Head of caudate nucleus (tissue), 42 donors: ENCODE measurements around the gene MAPK11.

Experiments used
- DNase-seq, 42 donors: peaks; one replicate each; pipeline versions ENCODE4 v3.0.0 to v3.0.0-alpha.2; 2020 to 2021; ENCODE audit warnings: mixed read lengths in 7 of 42
- intact Hi-C: fragments of 100-400 bp; cut with DNase I; formaldehyde crosslinking; loops from one replicate; pipeline ENCODE4 v1.15.0; 2022

MAPK11 gene

DNA sequence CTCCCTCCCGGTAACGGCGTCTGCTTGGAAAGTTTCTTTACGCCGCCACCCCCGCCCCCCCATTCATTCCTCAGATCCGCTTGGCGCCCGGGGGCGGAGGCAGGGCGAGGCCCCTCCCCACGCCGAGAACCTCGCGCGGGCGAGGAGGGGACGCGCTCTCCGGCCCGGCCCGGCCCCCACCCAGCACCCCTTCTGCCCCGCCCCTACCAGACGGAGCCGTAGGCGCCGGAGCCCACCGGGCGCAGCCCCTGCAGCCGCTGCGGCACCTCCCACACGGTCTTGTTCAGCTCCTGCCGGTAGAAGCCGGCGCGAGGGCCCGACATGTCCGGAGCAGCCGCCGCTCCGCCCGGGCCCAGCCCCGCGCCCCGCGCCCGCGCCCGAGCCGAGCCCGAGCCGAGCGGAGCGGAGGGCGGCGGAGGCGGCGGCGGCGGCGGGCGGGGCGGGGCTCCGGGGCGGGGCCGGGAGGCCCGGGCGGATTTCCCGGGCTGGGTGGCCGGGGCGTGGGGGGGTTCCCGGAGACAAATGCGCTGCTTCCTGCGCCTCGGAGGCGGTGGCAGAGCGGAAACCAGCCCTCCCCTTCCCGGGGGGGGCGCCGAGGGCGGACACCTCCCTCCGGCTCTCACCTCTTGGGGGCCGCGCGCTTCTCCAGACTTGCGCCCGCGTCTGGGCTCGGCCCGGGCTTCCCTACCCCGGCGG lies at the start of gene MAPK11:
Gene MAPK11, minus strand, starts transcription at position 411 of the 696 bp plus-strand sequence. Its CDS starts 88 bp downstream, at position 323.
- peak in 39 of 42 donors; percentile 31 to 81 (median 60) for DNase-seq
- intact Hi-C loops = no loop called here

DNA sequence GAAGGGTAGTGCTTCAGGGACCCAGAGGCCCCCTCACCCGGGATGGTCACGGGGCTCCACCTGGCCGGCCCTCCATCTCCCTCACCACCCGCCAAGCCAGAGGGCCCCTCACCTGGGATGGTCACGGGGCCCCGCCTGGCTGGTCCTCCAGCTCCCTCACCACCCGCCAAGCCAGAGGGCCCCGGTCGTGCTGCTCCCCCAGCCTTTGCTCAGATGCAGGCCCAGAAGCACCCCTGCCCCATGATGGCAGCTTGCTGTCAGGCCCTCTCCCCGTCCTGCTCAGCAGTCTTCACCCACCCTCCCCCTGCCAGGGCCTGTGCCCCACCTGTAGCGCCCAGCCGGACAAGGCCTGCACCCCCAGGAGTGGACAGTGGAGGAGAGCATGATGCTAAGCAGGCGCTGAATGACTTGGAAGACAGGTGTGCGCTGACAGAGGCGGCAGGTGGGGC lies 49.3 kb upstream of the MAPK11 start:
- DNase-seq = no peak

DNA sequence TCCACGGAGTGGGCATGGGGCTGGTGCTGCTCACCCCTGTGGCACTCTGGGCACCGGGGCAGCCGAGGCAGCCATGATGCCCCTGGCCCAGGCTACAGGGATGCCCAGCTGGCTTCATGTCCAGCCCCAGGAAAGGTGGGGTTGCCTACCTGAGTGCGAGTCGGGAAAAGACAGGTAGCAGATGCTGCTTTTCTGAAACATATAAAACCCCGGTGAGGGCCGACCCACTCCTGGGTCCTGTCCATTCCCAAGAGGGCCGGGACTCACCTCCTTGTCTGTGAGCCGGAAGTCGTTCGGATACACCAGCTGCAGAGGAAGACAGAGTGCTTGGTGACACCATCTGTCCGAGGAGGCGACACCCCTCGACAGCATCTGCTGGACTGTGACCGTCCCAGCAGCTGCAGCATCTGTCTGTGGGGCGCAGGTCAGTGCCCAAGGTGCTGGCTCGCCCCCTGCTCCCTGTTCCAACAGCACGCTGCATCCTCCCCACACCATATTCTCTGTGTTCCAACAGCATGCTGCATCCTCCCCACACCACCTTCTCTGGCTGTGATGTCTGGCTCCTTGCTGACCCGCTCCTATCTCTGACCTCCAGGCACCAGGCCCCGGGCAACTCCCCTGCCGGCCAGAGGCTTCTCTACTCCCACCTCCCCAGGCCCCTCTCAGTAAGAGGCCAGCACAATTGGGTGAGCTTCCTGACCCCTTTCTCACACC lies 48.7 kb upstream of the MAPK11 start:
- intact Hi-C loops = no loop called here
- DNase-seq = no peak

More for the DNA sequence above, 49.3 kb upstream of the MAPK11 start:
- intact Hi-C loops = no loop called here

DNA sequence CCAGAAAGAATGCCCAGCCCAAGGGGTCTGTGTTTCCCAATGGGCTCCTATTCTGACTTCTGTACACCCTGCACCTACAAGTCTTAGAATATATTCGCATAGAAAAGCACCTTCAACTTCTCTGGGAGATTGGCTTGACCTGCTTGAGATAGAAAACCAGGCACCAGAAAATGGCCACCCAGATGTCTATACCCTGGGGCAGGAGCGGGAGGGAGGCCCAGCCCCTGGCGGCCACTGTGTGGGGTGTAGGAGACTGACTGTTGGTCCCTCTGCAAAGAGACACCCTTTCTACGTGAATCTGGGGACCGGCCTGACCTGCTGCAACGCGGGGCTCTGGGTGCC lies 48.1 kb upstream of the MAPK11 start:
- intact Hi-C loops = no loop called here
- no peak for DNase-seq

DNA sequence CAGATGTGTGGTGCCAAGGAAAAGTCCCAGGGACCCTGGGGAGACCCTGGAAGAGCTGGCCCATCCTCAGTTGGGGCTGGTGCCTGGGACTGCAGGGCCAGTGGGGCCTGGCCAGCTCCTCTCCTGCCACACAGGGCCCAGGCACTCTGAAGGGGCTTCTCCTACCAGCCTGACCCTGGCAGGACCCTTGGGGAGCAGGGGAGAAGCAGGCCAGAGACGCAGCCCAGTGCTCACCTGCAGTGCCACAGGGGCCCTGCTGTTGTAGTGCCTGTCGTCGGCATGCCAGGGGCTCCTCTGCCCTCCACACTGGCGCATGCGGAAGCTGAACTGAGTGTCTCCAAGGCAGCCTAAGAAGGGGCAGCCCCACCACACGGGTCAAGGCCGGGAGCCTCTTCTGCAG lies 47.5 kb upstream of the MAPK11 start:
- intact Hi-C loops = no loop called here
- DNase-seq = no peak

DNA sequence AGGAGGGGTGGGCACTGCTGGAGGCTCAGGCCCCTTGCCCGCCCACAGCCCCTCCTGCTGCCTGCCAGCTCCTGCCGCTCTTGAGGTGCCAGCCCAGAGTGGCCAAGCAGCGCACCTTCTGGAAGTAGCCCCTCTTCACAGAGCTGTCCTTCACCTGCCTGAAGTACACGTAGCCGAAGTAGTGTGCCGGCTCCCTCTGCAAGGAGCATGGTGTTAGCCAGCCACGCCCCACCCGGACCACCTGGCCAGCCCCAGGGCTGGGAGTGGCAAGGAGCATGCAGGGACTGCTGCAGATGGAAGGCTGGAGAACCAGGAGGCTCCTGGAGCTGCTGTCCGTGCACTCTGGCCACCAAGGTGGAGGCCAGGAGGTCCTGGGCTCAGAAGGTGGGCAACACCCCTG lies 47.0 kb upstream of the MAPK11 start:
- intact Hi-C loops = no loop called here
- DNase-seq = no peak

DNA sequence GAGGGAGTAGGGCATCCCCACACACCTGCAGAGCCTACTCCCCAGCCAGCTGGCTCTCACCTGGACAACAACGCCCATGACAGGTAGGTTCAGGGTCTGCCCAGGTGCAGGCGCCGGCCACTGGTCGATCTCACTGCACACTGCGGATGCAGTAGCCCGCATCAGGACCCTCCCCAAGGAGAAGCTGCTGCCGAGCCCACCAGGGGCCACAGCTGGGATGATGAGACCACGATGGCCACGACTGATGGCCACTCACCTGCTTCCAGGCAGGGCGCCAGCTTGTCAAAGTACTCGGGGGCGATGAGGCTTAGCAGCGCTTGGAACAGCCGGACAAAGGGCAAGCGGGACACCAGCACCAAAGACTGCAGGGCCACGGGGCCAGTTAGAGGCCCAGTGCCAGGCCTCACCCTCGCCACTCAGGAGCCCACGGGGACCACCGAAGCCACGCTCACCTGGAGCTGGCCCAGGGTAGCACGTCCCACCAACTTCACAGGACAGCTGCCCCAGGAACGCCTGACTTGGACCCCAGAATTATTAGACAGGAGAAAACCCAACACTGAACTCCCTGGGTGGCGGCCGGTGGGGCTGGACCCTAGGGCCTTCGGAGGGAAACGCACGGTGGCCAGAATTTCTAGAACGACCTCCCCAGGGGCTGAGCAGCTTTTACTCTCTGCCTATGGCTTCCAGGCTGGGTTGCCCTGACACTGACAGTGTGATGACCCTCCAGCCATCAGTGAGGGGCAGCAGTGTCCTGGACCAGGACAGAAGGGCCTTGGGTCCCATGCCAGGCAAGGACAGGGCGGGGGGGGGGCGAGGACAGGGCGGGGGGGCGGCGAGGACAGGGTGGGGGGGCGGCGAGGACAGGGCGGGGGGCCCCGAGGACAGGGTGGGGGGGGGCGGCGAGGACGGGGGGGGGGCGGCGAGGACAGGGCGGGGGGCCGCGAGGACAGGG lies 46.2 kb upstream of the MAPK11 start:
- intact Hi-C loops = no loop called here
- no peak for DNase-seq

DNA sequence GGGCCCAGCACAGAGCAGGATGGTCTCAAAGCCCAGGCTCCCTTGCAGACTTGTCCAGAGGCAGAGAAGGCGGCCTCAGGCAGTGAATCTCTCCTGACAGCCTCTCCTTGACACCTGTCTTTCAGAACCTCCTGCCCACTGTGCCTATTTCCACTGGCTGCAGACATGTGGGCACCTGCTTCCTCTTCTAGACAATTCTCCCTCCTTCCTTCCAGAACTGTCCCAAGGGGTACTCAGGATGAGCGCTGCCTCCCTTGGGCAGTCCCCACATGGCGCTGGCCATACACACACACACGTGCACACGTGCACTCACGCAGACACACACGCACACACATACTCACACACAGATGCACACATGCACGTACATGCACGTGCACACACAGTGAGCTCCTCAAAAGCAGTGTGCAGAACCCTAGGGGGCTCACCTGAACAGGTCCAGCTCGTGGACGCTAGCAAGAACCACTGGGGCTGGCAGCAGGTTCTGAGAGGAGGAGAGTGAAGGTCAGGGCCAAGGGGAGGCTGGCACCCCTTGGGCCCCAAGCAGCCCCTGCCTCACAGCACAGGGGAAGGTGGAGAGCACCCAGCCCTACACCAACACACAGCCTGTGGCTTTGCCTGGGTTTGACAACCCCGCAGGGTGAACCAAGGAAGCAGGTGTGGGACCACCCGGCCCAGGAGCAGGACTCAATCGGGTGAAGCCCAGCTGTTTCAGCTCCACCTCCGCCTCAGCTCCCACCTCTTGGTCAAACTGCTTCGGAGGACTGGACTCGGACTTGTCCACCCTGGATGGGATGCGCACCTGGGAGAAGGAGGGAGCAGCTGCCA lies 45.3 kb upstream of the MAPK11 start:
- intact Hi-C loops = no loop called here
- no peak for DNase-seq

DNA sequence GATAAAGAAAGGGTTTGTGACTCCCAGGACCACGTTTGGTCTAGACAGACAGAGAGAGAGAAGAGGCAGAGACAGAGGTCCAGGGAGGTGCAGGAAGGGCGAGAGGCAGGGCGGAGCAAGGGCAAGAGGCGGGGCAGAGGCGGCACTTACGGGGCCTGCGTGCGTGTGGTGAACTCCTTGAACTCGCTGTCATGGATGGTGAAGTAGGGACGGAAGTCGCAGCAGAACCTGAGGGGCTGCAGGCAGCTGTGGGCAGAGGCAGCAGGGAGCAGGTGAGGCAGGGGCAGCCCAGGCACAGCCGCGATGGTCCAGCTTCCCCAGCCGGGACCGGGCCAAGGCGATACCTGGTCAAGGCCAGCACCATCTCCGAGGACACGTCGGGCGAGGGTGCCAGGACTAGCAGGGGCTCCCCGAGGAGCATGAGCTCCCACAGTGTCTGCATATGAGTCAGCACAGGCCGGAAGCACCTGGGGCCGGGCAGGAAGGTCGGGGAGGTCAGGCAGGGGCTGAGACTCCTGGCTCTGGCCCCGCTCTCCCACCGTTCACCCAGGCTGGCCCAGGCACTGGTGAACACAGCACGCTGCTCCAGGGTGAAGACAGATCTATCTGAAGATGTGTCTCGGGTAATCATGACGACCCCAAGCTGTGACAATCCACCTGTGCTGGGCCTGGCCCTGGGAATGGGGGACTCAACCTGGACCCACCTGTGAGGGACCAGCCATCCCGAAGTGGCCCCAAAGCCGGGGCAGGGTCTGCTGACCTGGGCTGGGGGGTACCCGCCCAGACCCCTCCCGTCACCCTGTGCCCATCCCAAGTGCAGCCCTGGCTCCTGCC lies 44.5 kb upstream of the MAPK11 start:
- intact Hi-C loops = no loop called here
- DNase-seq = peak in 4 of 42 donors; percentile 30 to 48 (median 40)

DNA sequence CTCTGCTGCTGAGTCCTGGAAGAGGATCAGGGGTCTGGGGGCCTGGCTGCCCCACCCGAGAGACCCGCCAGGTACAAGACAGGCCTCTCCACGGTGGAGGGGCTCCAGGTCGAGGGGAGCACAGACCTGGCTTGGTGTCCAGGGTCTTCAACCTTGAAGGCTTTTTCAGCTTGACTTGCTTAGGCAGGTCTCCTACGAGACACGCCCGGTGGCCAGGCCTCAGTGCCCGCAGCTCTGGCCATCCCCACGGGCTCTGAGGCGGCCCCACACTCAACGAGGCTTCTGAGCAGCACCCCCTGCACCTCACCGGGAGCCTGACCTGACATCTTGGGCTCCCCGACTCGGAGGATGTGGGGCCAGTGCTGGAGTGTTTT lies 43.9 kb upstream of the MAPK11 start:
- no peak for DNase-seq
- intact Hi-C loops = no loop called here

DNA sequence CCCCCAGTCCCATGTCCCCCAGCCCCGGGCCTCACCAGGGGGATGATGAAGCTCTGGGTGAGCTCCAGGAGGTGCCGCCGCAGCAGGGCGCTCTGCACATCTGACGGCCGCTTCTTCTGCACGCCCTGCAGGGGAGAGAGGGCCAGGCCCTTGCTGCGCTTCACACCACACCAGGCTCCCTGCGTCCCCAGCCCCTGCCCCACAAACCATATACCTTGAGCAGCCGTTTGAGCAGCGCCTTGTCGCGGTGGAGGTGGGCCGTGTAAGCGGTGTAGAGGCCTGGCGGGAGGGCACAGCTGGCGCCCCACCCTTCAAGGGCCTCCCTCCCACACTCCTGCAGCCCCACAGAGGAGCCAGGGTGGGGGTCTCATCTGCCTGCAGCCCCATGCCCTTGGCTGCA lies 43.4 kb upstream of the MAPK11 start:
- intact Hi-C loops = no loop called here
- DNase-seq = no peak

DNA sequence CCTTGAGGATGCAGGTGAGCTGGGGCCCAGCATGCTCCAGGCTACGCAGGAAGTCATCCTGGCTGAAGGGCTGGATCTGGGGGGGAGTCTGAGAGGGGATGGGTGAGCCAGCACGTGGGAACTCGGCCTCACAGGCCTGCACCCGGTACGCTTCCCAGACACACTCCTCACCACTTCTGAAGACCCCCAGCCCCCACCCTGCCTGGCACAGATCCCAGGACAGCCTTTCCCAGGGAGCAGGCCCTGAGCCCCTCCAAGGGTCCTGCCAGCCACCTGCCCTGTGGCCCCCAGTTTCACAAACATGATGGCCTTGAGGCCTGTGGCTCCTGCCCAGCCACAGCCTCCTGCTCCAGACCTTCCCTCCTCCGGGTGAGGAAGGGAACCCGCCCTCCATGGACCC lies 42.8 kb upstream of the MAPK11 start:
- intact Hi-C loops = no loop called here
- no peak for DNase-seq

DNA sequence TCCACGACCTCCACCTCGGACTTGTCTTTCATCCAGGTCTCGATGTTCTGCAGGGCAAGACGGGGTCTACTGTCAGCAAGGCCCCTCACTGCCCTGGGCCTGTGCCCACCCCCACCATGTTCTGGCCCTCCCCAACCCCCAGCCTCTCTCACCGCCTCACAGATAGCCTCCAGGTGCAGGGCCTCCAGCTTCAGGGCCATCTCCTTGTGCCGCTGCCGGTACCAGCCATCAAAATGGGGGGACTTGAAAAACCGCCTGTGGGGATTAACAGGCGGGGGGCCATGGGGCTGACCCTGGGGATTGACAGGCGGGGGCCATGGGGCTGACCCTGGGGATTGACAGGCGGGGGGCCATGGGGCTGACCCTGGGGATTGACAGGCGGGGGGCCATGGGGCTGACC lies 42.2 kb upstream of the MAPK11 start:
- no peak for DNase-seq
- intact Hi-C loops = no loop called here

DNA sequence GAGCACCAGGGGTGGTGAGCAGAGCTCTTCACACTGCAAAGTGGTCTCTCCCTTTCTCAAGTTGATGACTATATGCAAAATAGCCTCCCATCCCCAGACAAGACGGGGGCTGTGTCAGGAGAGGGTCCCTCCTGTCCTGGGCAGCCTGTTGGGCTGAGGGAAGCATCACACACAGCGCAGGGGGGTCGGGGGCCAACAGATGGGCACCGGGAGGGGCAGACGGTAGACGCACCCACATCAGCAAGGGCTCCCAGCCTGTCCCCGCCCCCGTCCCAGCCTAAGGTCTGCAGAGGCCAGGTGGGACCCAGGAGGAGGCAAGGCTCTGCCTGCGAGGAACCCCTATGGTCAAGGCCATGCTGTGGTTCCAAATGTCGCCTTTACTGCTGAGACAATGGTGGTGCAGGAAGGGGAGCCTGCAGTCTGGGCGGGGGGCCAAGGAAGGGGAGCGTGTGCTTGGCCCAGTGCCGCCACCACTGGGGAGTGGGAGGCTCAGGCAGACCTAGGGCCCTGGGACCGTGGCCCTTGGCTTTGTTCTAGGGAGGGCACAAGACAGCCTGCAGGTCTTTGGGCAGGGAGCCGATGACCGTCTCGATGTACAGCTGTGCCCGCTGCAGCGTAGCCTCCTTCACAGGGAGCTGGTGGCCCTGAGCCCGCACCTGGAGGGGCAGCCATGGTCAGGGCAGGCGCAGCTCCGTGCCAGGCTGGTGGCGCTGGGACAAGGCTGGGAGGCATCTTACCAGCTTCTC lies 41.6 kb upstream of the MAPK11 start:
- intact Hi-C loops = no loop called here
- no peak for DNase-seq

DNA sequence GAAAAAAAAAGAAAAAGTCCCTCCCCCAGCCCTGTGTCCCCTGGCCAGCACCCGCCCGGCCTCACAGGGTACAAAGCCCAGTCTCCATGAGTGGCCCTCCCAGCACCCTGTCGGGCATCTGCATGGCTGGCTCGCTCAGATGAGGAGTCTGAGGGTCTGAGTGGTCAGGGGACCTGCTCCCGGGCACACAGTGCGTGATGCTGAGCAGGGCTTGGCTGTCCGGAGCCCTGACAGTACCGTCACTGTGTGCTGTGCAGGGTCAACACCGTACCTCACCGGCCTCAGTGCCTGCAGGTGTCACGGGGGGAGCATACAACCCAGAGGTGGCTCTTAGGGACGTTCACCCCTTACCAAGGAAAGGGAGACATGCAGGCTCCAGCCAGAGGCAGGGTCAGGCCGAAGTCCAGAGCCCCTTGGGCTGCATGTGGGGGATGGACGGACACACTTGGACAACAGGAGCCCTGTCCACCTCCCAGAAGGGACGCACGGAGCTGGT lies 40.8 kb upstream of the MAPK11 start:
- intact Hi-C loops = no loop called here
- DNase-seq = no peak

DNA sequence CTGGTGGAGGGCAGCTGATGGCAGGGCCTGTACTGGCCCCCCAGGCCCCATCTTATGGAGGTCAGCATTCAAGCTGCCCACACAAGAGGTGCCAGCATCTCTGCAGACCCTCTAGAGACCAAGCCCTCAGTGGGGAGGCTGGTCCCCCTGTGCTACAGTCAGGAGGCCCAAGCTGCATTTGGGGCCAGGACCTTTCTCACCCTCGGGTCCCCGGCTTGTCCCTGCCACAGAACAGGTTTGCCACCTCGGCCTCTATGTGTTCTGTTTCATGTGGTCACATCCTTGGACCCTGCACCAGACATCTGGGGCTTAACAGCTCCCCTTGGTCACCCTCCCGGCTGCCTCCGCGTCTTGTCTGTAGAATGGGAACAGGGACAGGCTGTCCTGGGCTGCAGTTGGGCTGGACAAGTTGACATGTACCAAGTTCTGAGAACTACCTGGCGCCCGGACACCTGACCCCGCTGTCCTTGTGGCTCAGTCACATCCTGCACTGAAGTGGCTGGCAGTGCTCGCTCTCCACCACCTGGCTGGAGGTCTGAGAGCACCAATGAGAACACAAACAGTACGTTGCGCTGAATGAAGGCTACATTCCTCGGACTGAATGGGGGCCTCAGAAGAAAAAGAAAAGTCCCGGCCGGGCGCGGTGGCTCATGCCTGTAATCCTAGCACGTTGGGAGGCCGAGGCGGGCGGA lies 40.0 kb upstream of the MAPK11 start:
- intact Hi-C loops = no loop called here
- no peak for DNase-seq

DNA sequence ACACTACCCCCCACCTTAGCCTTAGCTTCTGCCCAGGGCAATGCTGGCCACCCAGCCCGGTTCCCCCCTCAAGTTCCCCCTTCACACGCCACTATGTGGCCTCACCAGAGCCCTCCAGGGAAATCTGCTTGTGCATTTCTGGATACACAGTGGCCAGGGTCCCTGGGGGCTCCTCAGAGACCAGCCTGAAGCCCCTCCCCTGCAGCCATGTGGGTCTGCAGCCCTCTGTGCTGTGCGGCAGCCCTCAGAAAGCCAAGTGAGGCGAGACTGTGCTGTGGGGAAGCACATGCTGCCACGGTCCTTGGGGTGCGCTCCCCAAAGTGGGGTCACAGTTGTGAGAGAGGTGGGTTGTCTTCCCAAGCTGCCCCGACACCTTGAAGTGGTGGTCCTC lies 39.4 kb upstream of the MAPK11 start:
- intact Hi-C loops = no loop called here
- no peak for DNase-seq
